Erythroblast (primary cell): Measurements from ENCODE around the gene FBXL15.
A peak's percentile ranks its signal among the peaks of the same experiment; 100 is the strongest.
"Not testable (repeated sequence)": the region's sequence is repeated elsewhere in the genome, so short reads cannot be mapped to it uniquely, and the experiment has no call there.

ENCODE experiments used
- DNase-seq, 2 experiments: peaks; one replicate each; lab custom pipeline; 2025; lab: John Stamatoyannopoulos, UW
- GATA1 ChIP-seq: IDR thresholded peaks from 2 replicates; pipeline ENCODE4 v1.6.1; 2011; ENCODE audit warnings: low read depth, mild to moderate bottlenecking, control low read depth, low read length, moderate library complexity
- POLR2A ChIP-seq: IDR thresholded peaks from 2 replicates; pipeline ENCODE4 v1.6.1; 2011; ENCODE audit warnings: mild to moderate bottlenecking, low read length

FBXL15 gene

GRCh38 chr10:102435133-102435497 lies 14.5 kb downstream of the FBXL15 start:
- DNase-seq: no peak
- TF ChIP-seq POLR2A (no peak), GATA1 (no peak)

GRCh38 chr10:102435529-102436233 lies 15.0 kb downstream of the FBXL15 start:
- no peak for DNase-seq
- TF ChIP-seq GATA1: no peak
- TF ChIP-seq POLR2A: peak; percentile 42

GRCh38 chr10:102436312-102436711 lies 15.7 kb downstream of the FBXL15 start:
- no peak for DNase-seq

GRCh38 chr10:102437515-102437914 lies 16.9 kb downstream of the FBXL15 start:
- TF ChIP-seq GATA1 (no peak), POLR2A (no peak)
- no peak for DNase-seq

More at GRCh38 chr10:102436312-102436711, 15.7 kb downstream of the FBXL15 start:
- TF ChIP-seq GATA1 (no peak), POLR2A (no peak)

GRCh38 chr10:102438374-102438773 lies 17.7 kb downstream of the FBXL15 start:
- no peak for TF ChIP-seq POLR2A
- no peak for TF ChIP-seq GATA1
- no peak for DNase-seq

- DNase-seq: no peak
- TF ChIP-seq POLR2A (no peak), GATA1 (no peak)
These were observed 24.2 kb downstream of the FBXL15 start for GRCh38 chr10:102444851-102445250.

- peak; percentile 85 to 87 for DNase-seq
These were observed 28.9 kb downstream of the FBXL15 start for GRCh38 chr10:102449321-102450123.

GRCh38 chr10:102450124-102450373 lies 29.4 kb downstream of the FBXL15 start:
- TF ChIP-seq POLR2A (no peak), GATA1 (no peak)
- DNase-seq: no peak

More at GRCh38 chr10:102449321-102450123, 28.9 kb downstream of the FBXL15 start:
- TF ChIP-seq GATA1: no peak
- TF ChIP-seq POLR2A: no peak

- TF ChIP-seq GATA1 (no peak), POLR2A (peak; percentile 86)
- DNase-seq: peak; percentile 91 to 92
These were observed 29.9 kb downstream of the FBXL15 start for GRCh38 chr10:102450374-102451104.

- no peak for TF ChIP-seq GATA1
- TF ChIP-seq POLR2A: no peak
- no peak for DNase-seq
These were observed 30.7 kb downstream of the FBXL15 start, which contains the start of gene C10orf95 for GRCh38 chr10:102451105-102451969. Gene C10orf95 (minus strand): TSS chr10:102451543. CDS start chr10:102451093, 450 bp downstream.

- peak; percentile 63 to 87 for DNase-seq
- TF ChIP-seq GATA1 (no peak), POLR2A (no peak)
These were observed 32.2 kb downstream of the FBXL15 start for GRCh38 chr10:102452672-102453340.

- no peak for DNase-seq
- no peak for TF ChIP-seq GATA1
- TF ChIP-seq POLR2A: no peak
These were observed 32.9 kb downstream of the FBXL15 start for GRCh38 chr10:102453502-102453901.

GRCh38 chr10:102454662-102455487 lies 34.2 kb downstream of the FBXL15 start:
- not testable (repeated sequence) for DNase-seq
